Thymus (tissue), 11 donors: ENCODE results near the gene TCOF1. TPM values are rescaled to one million over a fixed set of nuclear protein-coding genes. Genes with fewer than 3 reads are reported as not detected.

Experiments used
- DNase-seq, 9 donors: peaks; one replicate each; pipeline ENCODE4 v3.0.0-alpha.2; 2013; ENCODE audit warnings: low spot score in 9 of 9, low read depth in 6 of 9, missing footprints in 1 of 9
- H3K27ac ChIP-seq, 2 donors: one replicate each; pipeline ENCODE4 v1.5.1; 2013; ENCODE audit warnings: control low read depth in 1 of 2, low read depth in 1 of 2, low read length in 1 of 2, mild to moderate bottlenecking in 1 of 2, moderate library complexity in 1 of 2
- H3K27me3 ChIP-seq, 2 donors: one replicate each; pipeline ENCODE4 v1.5.1; 2013; ENCODE audit warnings: low read length in 1 of 2; ENCODE audit not compliant: control insufficient read depth in 2 of 2, insufficient read depth in 1 of 2
- H3K36me3 ChIP-seq, 2 donors: one replicate each; pipeline ENCODE4 v1.5.1; 2013; ENCODE audit warnings: low read length in 1 of 2, mild to moderate bottlenecking in 1 of 2, moderate library complexity in 1 of 2; ENCODE audit not compliant: control insufficient read depth in 2 of 2, insufficient read depth in 2 of 2
- H3K4me1 ChIP-seq, 2 donors: one replicate each; pipeline ENCODE4 v1.5.1; 2013; ENCODE audit warnings: low read length in 2 of 2; ENCODE audit not compliant: control insufficient read depth in 2 of 2, insufficient read depth in 2 of 2
- H3K4me3 ChIP-seq, 2 donors: one replicate each; pipeline ENCODE4 v1.5.1; 2013; ENCODE audit warnings: low read length in 2 of 2, control low read depth in 1 of 2, mild to moderate bottlenecking in 1 of 2
- H3K9me3 ChIP-seq, 2 donors: one replicate each; pipeline ENCODE4 v1.5.1; 2013; ENCODE audit warnings: low read length in 1 of 2, mild to moderate bottlenecking in 1 of 2; ENCODE audit not compliant: control insufficient read depth in 2 of 2, insufficient read depth in 1 of 2
- WGBS: extraction: QIAGEN DNeasy Blood & Tissue Kit; methylation state at CpG from one replicate; pipeline ENCODE4 v1.1.7; 2013; 5-methylcytosine and 5-hydroxymethylcytosine counted together
- polyA plus RNA-seq: library from polyadenylated mRNA; stranded (reverse); fragments of 200-250 nt; gene quantifications from one replicate; pipeline ENCODE4 v1.2.3, GENCODE V29; 2013
- total RNA-seq: library from RNA; stranded (reverse); fragments of 120-200 nt; gene quantifications from one replicate; pipeline ENCODE4 v1.2.4, GENCODE V29; 2013
- donor health status: healthy.

The TCOF1 gene
- total and polyA plus RNA-seq, 2 donors, result 17.7 to 18.2 TPM

GRCh38 chr5:150321784-150322183 is 35.7 kb upstream of the TCOF1 start:
- no peaks in the 10 kb centered on the region for H3K36me3 ChIP-seq
- WGBS, result 97% methylated on average over 1 of the region's 1 CpG
- H3K27me3 ChIP-seq, result no peaks in the 10 kb centered on the region
- no peak overlapping the region for H3K4me3 ChIP-seq
- H3K4me1 ChIP-seq, result peaks cover 0 to 6% of the 10 kb centered on the region in 2 donors
- no peaks in the 10 kb centered on the region for H3K9me3 ChIP-seq
- DNase-seq, result no peak
- no peak overlapping the region for H3K27ac ChIP-seq

- no peak overlapping the region for H3K27ac ChIP-seq
- H3K9me3 ChIP-seq, result no peaks in the 10 kb centered on the region
- H3K36me3 ChIP-seq, result no peaks in the 10 kb centered on the region
- DNase-seq, result no peak
- H3K4me3 ChIP-seq, result no peak overlapping the region
- H3K27me3 ChIP-seq, result no peaks in the 10 kb centered on the region
- peaks cover 0 to 6% of the 10 kb centered on the region in 2 donors for H3K4me1 ChIP-seq
These were observed 35.3 kb upstream of the TCOF1 start for GRCh38 chr5:150322202-150322601.

DNA sequence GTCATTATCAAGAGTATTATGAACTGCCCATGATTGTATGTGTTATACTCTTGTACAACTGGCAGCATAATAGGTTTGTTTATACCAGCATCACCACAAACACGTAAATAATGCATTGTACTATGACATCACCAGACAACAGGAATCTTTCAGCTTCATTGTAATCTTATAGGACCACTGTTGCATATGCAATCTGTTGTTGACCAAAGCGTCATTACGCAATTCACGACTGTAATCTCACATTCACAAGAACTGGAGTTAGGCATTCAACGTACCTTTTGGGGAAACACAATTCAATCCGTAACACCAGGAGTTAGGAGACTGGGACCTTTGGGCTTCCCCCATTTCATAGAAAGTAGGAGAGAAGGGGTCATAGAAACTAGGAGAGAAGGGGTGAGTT is 34.4 kb upstream of the TCOF1 start:
- Histone ChIP-seq H3K36me3 (no peaks in the 10 kb centered on the region), H3K27me3 (no peaks in the 10 kb centered on the region), H3K4me3 (no peak overlapping the region), H3K27ac (no peak overlapping the region), H3K9me3 (no peaks in the 10 kb centered on the region), H3K4me1 (peaks cover 0 to 6% of the 10 kb centered on the region in 2 donors)
- 88% methylated on average over 6 of the region's 6 CpGs for WGBS
- no peak for DNase-seq

DNA sequence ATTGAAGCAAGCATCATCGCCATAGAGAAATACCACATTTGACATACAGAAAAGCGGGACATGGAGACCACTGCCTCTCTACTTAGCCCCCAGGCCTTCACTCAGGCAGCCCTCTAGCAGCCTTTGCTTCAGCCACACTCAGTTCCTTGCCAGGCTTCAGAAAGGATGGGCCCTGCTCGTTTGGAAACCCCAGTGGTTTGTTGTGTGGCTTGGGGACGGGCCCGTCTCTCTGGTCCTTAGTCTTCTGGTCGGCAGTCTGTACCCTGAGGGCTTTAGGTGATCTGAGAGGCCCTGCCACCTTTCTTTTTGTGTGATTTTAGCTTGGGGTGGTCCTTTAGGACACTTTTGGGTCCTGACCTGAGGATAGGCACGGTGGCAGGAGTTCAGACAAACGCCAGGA is 33.7 kb upstream of the TCOF1 start:
- 93% methylated on average over 8 of the region's 8 CpGs for WGBS
- no peak for DNase-seq
- H3K27me3 ChIP-seq, result no peaks in the 10 kb centered on the region
- H3K4me1 ChIP-seq, result peaks cover 0 to 5% of the 10 kb centered on the region in 2 donors
- no peak overlapping the region for H3K27ac ChIP-seq
- no peaks in the 10 kb centered on the region for H3K9me3 ChIP-seq
- H3K4me3 ChIP-seq, result no peak overlapping the region
- H3K36me3 ChIP-seq, result no peaks in the 10 kb centered on the region

DNA sequence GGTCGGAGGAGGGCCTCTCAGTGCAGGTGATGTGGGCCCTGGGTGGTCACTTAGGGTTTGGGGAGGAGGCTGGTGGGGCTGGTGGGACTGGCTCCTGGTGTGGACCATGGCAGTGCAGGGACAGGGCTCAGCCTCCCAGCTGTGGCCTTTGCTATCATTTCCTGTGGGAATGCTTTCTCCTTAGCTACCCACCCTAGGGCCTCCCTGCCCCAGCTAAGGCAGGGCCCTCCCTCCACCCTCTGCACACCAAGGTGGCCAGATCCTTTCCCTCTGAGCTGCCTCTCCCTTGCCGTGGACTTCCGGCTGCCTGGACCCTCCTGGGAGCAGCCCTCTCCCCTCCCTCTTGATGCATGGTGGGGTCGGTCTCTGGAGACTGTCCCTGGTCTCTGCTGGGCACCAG is 32.1 kb upstream of the TCOF1 start:
- H3K9me3 ChIP-seq, result no peaks in the 10 kb centered on the region
- H3K27ac ChIP-seq, result no peak overlapping the region
- 90% methylated on average over 4 of the region's 4 CpGs for WGBS
- DNase-seq, result no peak
- no peak overlapping the region for H3K4me3 ChIP-seq
- H3K36me3 ChIP-seq, result no peaks in the 10 kb centered on the region
- H3K4me1 ChIP-seq, result no peaks in the 10 kb centered on the region
- no peaks in the 10 kb centered on the region for H3K27me3 ChIP-seq

DNA sequence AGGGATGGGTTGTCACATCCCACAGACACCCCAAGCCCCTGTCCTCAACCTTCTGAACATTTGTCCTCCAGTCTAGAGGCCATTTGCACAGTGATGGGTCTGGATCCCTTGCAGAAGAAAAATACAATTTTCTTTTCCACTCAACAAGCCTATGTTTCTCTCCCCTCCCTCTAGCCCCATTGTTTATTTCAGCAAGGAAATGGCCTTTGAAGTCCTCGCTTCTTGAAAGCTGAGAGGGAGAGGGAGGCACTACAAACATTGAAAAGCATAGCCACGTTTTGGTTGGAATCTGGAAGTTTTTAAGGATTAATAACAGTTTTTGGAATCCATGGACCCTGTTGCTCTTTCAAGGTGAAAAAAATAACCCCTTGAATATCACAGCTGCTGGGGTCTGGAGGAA is 30.8 kb upstream of the TCOF1 start:
- Histone ChIP-seq H3K27ac (no peak overlapping the region), H3K9me3 (no peaks in the 10 kb centered on the region), H3K4me3 (no peak overlapping the region), H3K27me3 (no peaks in the 10 kb centered on the region), H3K36me3 (no peaks in the 10 kb centered on the region), H3K4me1 (no peaks in the 10 kb centered on the region)
- 86% methylated on average over 2 of the region's 2 CpGs for WGBS
- no peak for DNase-seq

- Histone ChIP-seq H3K27ac (no peak overlapping the region), H3K27me3 (no peaks in the 10 kb centered on the region), H3K4me3 (no peak overlapping the region), H3K4me1 (no peaks in the 10 kb centered on the region), H3K9me3 (no peaks in the 10 kb centered on the region), H3K36me3 (no peaks in the 10 kb centered on the region)
- 92% methylated on average over 3 of the region's 3 CpGs for WGBS
- DNase-seq, result no peak
These were observed 30.4 kb upstream of the TCOF1 start for GRCh38 chr5:150327139-150327538.

DNA sequence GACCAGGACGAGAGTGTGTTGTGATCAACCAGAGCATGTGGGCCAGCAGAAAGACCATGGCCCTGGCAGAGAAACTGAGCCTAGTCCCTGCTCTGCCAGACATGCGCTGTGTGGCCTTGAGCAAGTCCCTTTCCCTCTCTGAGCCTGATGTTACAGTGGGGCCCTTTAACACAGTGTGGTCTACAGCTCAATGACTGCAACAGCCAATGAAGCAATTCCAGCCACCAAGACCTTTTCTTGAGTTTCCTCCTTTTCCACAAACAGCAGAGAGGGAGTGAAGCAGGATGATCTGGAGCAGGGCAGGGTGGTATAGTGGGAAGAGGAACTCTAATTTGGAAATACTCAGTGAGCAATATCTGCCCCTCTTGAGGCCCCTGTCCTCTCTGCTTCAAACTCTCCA is 29.0 kb upstream of the TCOF1 start:
- Histone ChIP-seq H3K27ac (no peak overlapping the region), H3K27me3 (no peaks in the 10 kb centered on the region), H3K9me3 (no peaks in the 10 kb centered on the region), H3K36me3 (no peaks in the 10 kb centered on the region), H3K4me3 (no peak overlapping the region), H3K4me1 (no peaks in the 10 kb centered on the region)
- no peak for DNase-seq
- WGBS, result 95% methylated on average over 2 of the region's 2 CpGs

GRCh38 chr5:150329038-150329437 is 28.5 kb upstream of the TCOF1 start:
- no peak for DNase-seq
- no peak overlapping the region for H3K27ac ChIP-seq

More at GRCh38 chr5:150329038-150329437, 28.5 kb upstream of the TCOF1 start:
- WGBS, result 83% methylated on average over 2 of the region's 2 CpGs
- no peaks in the 10 kb centered on the region for H3K27me3 ChIP-seq
- no peaks in the 10 kb centered on the region for H3K9me3 ChIP-seq
- H3K4me3 ChIP-seq, result no peak overlapping the region
- no peaks in the 10 kb centered on the region for H3K4me1 ChIP-seq
- H3K36me3 ChIP-seq, result no peaks in the 10 kb centered on the region
